Panc1 (cell line): ENCODE measurements around the gene YWHAH. TPM values are rescaled to one million over a fixed set of nuclear protein-coding genes. Genes with fewer than 3 reads are reported as not detected.

Source experiments
- ATAC-seq: fragments of 200-7000 bp; cut with Tn5 transposase; 2 replicates; pipeline ENCODE4 v1.9.1; 2020; ENCODE audit warnings: mild to moderate bottlenecking, moderate library complexity
- BruUV-seq: library from RNA; stranded (reverse); fragments of 400-500 nt; replicated peaks from 2 replicates; lab custom pipeline; 2021; lab: Mats Ljungman, UMichigan
- CTCF ChIA-PET: fragments of 300-600 bp; sonication (Branson Sonifier 250); formaldehyde crosslinking; loops from one replicate; lab custom pipeline; 2022; ENCODE audit warnings: antibody characterized with exemption; lab: Charles Lee
- POLR2A ChIA-PET: fragments of 300-600 bp; sonication (Branson Sonifier 250); formaldehyde crosslinking; loops from one replicate; lab custom pipeline; 2022; ENCODE audit warnings: antibody characterized with exemption; lab: Charles Lee
- DNase-seq: peaks from one replicate; pipeline ENCODE4 v3.0.0-alpha.2; 2010; ENCODE audit warnings: low read depth, low spot score
- H3K27ac ChIP-seq: 2 replicates; pipeline ENCODE4 v1.5.1; 2011; ENCODE audit warnings: mild to moderate bottlenecking, low read length, inconsistent platforms
- H3K27me3 ChIP-seq: fragments of 200-500 bp; sonication (Bioruptor generic); 2 replicates; pipeline ENCODE4 v1.6.0; 2014; ENCODE audit warnings: low read length, inconsistent platforms; ENCODE audit not compliant: control insufficient read depth, insufficient read depth
- H3K36me3 ChIP-seq: fragments of 200-500 bp; sonication (Bioruptor generic); 2 replicates; pipeline ENCODE4 v1.5.1; 2014; ENCODE audit warnings: inconsistent platforms, mild to moderate bottlenecking, low read length, moderate library complexity; ENCODE audit not compliant: control insufficient read depth, insufficient read depth
- H3K4me1 ChIP-seq: 2 replicates; pipeline ENCODE4 v1.5.1; 2011; ENCODE audit warnings: inconsistent platforms, mild to moderate bottlenecking, low read length, moderate library complexity; ENCODE audit not compliant: control insufficient read depth, insufficient read depth
- H3K4me3 ChIP-seq, 2 experiments: 2 replicates each; pipeline ENCODE4 v1.5.1; 2011 to 2012; ENCODE audit warnings: low read depth in 2 of 2, low read length in 2 of 2, mild to moderate bottlenecking in 2 of 2, inconsistent platforms in 1 of 2, moderate library complexity in 1 of 2
- H3K9me3 ChIP-seq: fragments of 200-500 bp; sonication (Bioruptor generic); 2 replicates; pipeline ENCODE4 v1.5.1; 2014; ENCODE audit warnings: low read depth, mild to moderate bottlenecking, inconsistent platforms, low read length, moderate library complexity; ENCODE audit not compliant: control insufficient read depth, insufficient read depth
- CTCF ChIP-seq: fragments of 450-650 bp; IDR thresholded peaks from 2 replicates; pipeline ENCODE4 v1.5.1; 2017; ENCODE audit warnings: mild to moderate bottlenecking
- POLR2AphosphoS5 ChIP-seq: IDR thresholded peaks from 2 replicates; pipeline ENCODE4 v1.6.1; 2012; ENCODE audit warnings: mild to moderate bottlenecking, low read depth, low read length, moderate library complexity
- REST ChIP-seq, 2 experiments: IDR thresholded peaks; 2 replicates each; pipeline ENCODE4 v1.6.1; 2011 to 2012; ENCODE audit warnings: low read depth in 2 of 2, control low read depth in 1 of 2, low read length in 1 of 2, mild to moderate bottlenecking in 1 of 2, moderate library complexity in 1 of 2; ENCODE audit not compliant: insufficient read depth in 1 of 2
- SIN3A ChIP-seq: IDR thresholded peaks from 2 replicates; pipeline ENCODE4 v1.6.1; 2012; ENCODE audit warnings: low read depth, mild to moderate bottlenecking, low read length, moderate library complexity, borderline replicate concordance; ENCODE audit not compliant: insufficient read depth
- TCF7L2 ChIP-seq: IDR thresholded peaks from 2 replicates; pipeline ENCODE4 v1.6.1; 2011; ENCODE audit warnings: mild to moderate bottlenecking, low read depth, low read length, inconsistent platforms
- in situ Hi-C: cut with HindIII; loops from 2 replicates; pipeline ENCODE4 v1.10.0; 2016; ENCODE audit warnings: low sequenced_read_pairs, low pct_unique_long_range_greater_than_20kb
- intact Hi-C: fragments of 100-400 bp; cut with micrococcal nuclease; formaldehyde crosslinking; loops from one replicate; pipeline ENCODE4 v1.10.0; 2022; ENCODE audit not compliant: unreplicated experiment
- total RNA-seq: library from RNA; stranded (reverse); gene quantifications from one replicate; pipeline ENCODE4 v1.2.1, GENCODE V29; 2021; ENCODE audit not compliant: unreplicated experiment

YWHAH gene
- total RNA-seq, 1 experiment from 2014 or later = 138 TPM

GRCh38 chr22:31940506-31940905, 3.8 kb upstream of the YWHAH start:
- no peaks in the 10 kb centered on the region for H3K27me3 ChIP-seq
- H3K36me3 ChIP-seq = peaks cover 7% of the 10 kb centered on the region; the same call in 1 of the 2 replicates
- no peak overlapping the region for H3K4me3 ChIP-seq
- no peaks in the 10 kb centered on the region for H3K9me3 ChIP-seq
- in situ Hi-C loops = no loop called here
- ChIA-PET POLR2A (no interaction called here), CTCF (no interaction called here)
- TF ChIP-seq POLR2AphosphoS5 (no peak), CTCF (no peak), TCF7L2 (no peak), SIN3A (no peak), REST (IDR thresholded peaks at IDR 0.05; ENCODE audit: insufficient read depth in 1 of 2, low read depth in 2 of 2, low read length in 1 of 2) (no peak)
- DNase-seq (no peak), ATAC-seq (no peak)
- peaks cover 5% of the 10 kb centered on the region for H3K4me1 ChIP-seq
- intact Hi-C loops = loop anchor here (10.0 kb wide), 1 partner anchor 276 kb away; the partner anchor contains the start of gene PISD
- BruUV-seq = no TSS peak
- H3K27ac ChIP-seq = no peak overlapping the region

DNA sequence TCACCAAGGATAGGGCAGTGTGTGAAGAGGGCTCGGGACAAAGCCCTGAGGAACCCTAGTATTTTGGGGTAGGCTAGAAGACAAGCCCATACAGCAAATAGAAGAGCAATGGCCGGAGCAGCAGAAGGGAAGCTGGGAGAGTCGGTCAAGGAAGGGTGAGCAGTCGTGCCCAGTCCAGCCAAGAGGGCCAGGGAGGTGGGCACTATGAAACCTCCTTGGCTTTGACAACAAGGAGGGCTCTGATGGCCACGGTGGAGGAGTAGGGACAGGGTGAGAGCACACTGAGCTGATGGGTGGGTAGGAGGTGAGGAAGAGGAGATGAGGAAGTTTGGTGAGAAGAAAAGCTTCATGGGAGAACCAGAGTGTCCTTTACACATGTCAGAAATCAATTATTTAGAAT, 2.2 kb upstream of the YWHAH start:
- Histone ChIP-seq H3K9me3 (no peaks in the 10 kb centered on the region), H3K4me3 (no peak overlapping the region), H3K36me3 (peaks cover 10% of the 10 kb centered on the region; the same call in 1 of the 2 replicates), H3K27ac (no peak overlapping the region), H3K27me3 (no peaks in the 10 kb centered on the region), H3K4me1 (peaks cover 10% of the 10 kb centered on the region)
- ATAC-seq = no peak
- no peak for DNase-seq
- POLR2A ChIA-PET = no interaction called here
- in situ Hi-C loops = no loop called here
- intact Hi-C loops = loop anchor here (10.0 kb wide), 1 partner anchor 277 kb away; the partner anchor contains the start of gene PISD
- TF ChIP-seq REST (IDR thresholded peaks at IDR 0.05; ENCODE audit: insufficient read depth in 1 of 2, low read depth in 2 of 2, low read length in 1 of 2) = no peak
- TF ChIP-seq SIN3A = no peak
- TF ChIP-seq TCF7L2 = no peak
- TF ChIP-seq CTCF = no peak
- TF ChIP-seq POLR2AphosphoS5 = no peak
- CTCF ChIA-PET = no interaction called here
- BruUV-seq = no TSS peak
